Measurements from ENCODE around the gene XRCC3. TPM values are rescaled to one million over a fixed set of nuclear protein-coding genes. Genes with fewer than 3 reads are reported as not detected.

Gene XRCC3
- total and polyA plus RNA-seq, 2 of the 8 experiments (the other 6 are each of a cell fraction or from before 2014, with no cell fraction given): 36.9 to 41.8 TPM

GRCh38 chr14:103728721-103729120 is 13.5 kb upstream of the XRCC3 start:
- H3K4me3 ChIP-seq (ENCODE audit: extremely low read depth in 1 of 4, insufficient read depth in 2 of 4, low read depth in 3 of 4, low read length in 4 of 4): no peak overlapping the region
- no peak overlapping the region for H3K56ac ChIP-seq (replicated peaks; ENCODE audit: insufficient read length, low read depth, low read length)
- H2BK15ac ChIP-seq (ENCODE audit: low read length): no peak overlapping the region
- peaks cover 14 to 23% of the 10 kb centered on the region in 2 experiments for H4K20me1 ChIP-seq (replicated peaks in 1 of 2; ENCODE audit: control insufficient read depth in 1 of 2, insufficient read depth in 2 of 2, low read length in 2 of 2)
- H4K5ac ChIP-seq (ENCODE audit: insufficient read length, low read depth, low read length): no peak overlapping the region
- H3K79me2 ChIP-seq (ENCODE audit: control insufficient read depth in 1 of 2, insufficient read depth in 2 of 2, low read length in 2 of 2): peaks cover 0 to 10% of the 10 kb centered on the region in 2 experiments; a peak in 1 of 4 replicates
- no peak overlapping the region for H3K4me2 ChIP-seq (ENCODE audit: insufficient read depth in 1 of 2, low read depth in 2 of 2, low read length in 2 of 2)
- H2BK12ac ChIP-seq (ENCODE audit: low read depth, low read length): no peak overlapping the region
- POLR2A ChIA-PET (ENCODE audit: partially characterized antibody): no interaction called here
- H2AK5ac ChIP-seq (ENCODE audit: low read depth, low read length): no peak overlapping the region
- H3K4ac ChIP-seq (replicated peaks; ENCODE audit: insufficient read length, low read depth, low read length): no peak overlapping the region
- H3K27me3 ChIP-seq (replicated peaks in 1 of 4; ENCODE audit: control insufficient read depth in 3 of 4, extremely low read depth in 1 of 4, insufficient read depth in 3 of 4, low read length in 3 of 4): no peaks in the 10 kb centered on the region
- H3K14ac ChIP-seq (ENCODE audit: insufficient read length): no peak overlapping the region
- H3K18ac ChIP-seq (ENCODE audit: extremely low read depth, low read length): no peak overlapping the region
- no peak overlapping the region for H4K8ac ChIP-seq (ENCODE audit: extremely low read depth, insufficient read depth, low read length)
- H3K9me3 ChIP-seq (ENCODE audit: insufficient read depth in 2 of 2, low read depth in 1 of 2, low read length in 1 of 2): no peaks in the 10 kb centered on the region
- no peak overlapping the region for H2BK20ac ChIP-seq (ENCODE audit: low read length)
- H2AFZ ChIP-seq (ENCODE audit: low read length): no peak overlapping the region
- H2BK5ac ChIP-seq (ENCODE audit: low read depth, low read length): no peak overlapping the region
- FAIRE-seq (no peak), DNase-seq (ENCODE audit: low read depth in 1 of 2, low spot score in 2 of 2) (no peak)
- no peak overlapping the region for H3K9ac ChIP-seq (replicated peaks in 1 of 4; ENCODE audit: extremely low read depth in 1 of 4, low read depth in 3 of 4, low read length in 3 of 4)
- H4K91ac ChIP-seq (replicated peaks; ENCODE audit: insufficient read length, low read length): no peak overlapping the region
- H3K36me3 ChIP-seq (ENCODE audit: control insufficient read depth in 2 of 4, insufficient read depth in 4 of 4, low read length in 3 of 4): peaks cover 5 to 21% (median 13%) of the 10 kb centered on the region in 4 experiments; a peak in 6 of 8 replicates
- no peak overlapping the region for H2BK120ac ChIP-seq (replicated peaks; ENCODE audit: low read depth, low read length)
- peaks cover 6% of the 10 kb centered on the region for H3K79me1 ChIP-seq (ENCODE audit: low read depth, low read length)
- no peak overlapping the region for H3K23ac ChIP-seq (ENCODE audit: insufficient read length)
- CTCF ChIA-PET (ENCODE audit: partially characterized antibody): interaction anchor here (1.1 to 1.2 kb wide), 2 partner anchors 9 to 68 kb away, joined by 3 read pairs; no protein-coding TSS in a partner anchor
- no peaks in the 10 kb centered on the region for H3K23me2 ChIP-seq (ENCODE audit: low read depth, low read length)
- TF ChIP-seq BRCA1 (IDR thresholded peaks at IDR 0.05; ENCODE audit: low read depth, low read length) (no peak), ATF2 (IDR thresholded peaks at IDR 0.05; ENCODE audit: low read length) (no peak), SUZ12 (IDR thresholded peaks at IDR 0.05; ENCODE audit: low read length) (no peak), YY1 (IDR thresholded peaks at IDR 0.05; ENCODE audit: low read depth, low read length) (no peak)
- H3K27ac ChIP-seq (ENCODE audit: low read depth, low read length): no peak overlapping the region
- no peaks in the 10 kb centered on the region; a peak in 1 of 7 replicates for H3K4me1 ChIP-seq (replicated peaks in 1 of 4; ENCODE audit: control insufficient read depth in 3 of 4, insufficient read depth in 4 of 4, low read length in 3 of 4)
- 95% methylated on average over 12 of the region's 12 CpGs; no CpG with 5 or more reads in 1 of the 2 experiments for WGBS, 2 experiments (ENCODE audit: extremely low coverage in 1 of 2, insufficient coverage in 1 of 2, insufficient read length in 1 of 2, insufficient replicate concordance in 2 of 2, low coverage in 1 of 2, low lambda C conversion rate in 2 of 2, missing lambda C conversion rate in 1 of 2)

All from H1 (cell line).